Measurements from ENCODE around the gene GIGYF1. TPM values are rescaled to one million over a fixed set of nuclear protein-coding genes. Genes with fewer than 3 reads are reported as not detected.

GIGYF1 gene
- polyA plus RNA-seq, 1 donor (not counting 4 experiments of a cell fraction or from before 2014, with no cell fraction given), result 4.0 TPM

DNA sequence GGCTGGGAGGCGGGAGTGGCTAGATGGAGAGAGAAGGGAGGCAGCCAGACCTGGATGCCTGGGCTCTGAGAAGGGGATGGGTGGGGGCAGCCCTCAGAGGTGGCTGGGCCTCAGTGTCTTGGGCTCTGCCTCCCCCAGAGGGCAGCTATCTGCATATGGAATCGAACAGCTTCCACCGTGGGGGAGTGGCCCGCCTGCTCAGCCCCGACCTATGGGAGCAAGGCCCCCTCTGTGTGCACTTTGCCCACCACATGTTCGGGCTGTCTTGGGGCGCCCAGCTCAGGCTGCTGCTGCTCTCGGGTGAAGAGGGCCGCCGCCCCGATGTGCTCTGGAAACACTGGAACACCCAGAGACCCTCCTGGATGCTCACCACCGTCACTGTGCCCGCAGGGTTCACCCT is 42.6 kb upstream of the GIGYF1 start:
- Histone ChIP-seq H3K4me1 (ENCODE audit: control insufficient read depth, extremely low read depth, insufficient read depth, low read length) (no peaks in the 10 kb centered on the region), H3K36me3 (ENCODE audit: control insufficient read depth in 2 of 2, extremely low read depth in 1 of 2, insufficient read depth in 2 of 2, low read length in 2 of 2) (no peaks in the 10 kb centered on the region), H2AFZ (ENCODE audit: control insufficient read depth, low read length) (no peak overlapping the region), H3K27ac (ENCODE audit: control insufficient read depth, insufficient read depth, low read length) (no peak overlapping the region), H3K27me3 (ENCODE audit: control insufficient read depth, extremely low read depth, insufficient read depth, low read length) (no peaks in the 10 kb centered on the region), H3K4me3 (ENCODE audit: control insufficient read depth in 2 of 3, extremely low read depth in 1 of 3, insufficient read depth in 2 of 3, low read depth in 1 of 3, low read length in 3 of 3) (no peak overlapping the region), H3K9me3 (ENCODE audit: control insufficient read depth, low read depth, low read length) (no peaks in the 10 kb centered on the region), H3K4me2 (ENCODE audit: control insufficient read depth, extremely low read depth, insufficient read depth, low read depth, low read length) (no peak overlapping the region), H3K9me1 (ENCODE audit: control insufficient read depth, extremely low read depth, insufficient read depth, low read length) (no peaks in the 10 kb centered on the region), H3K9ac (ENCODE audit: control insufficient read depth, extremely low read depth, insufficient read depth, low read length) (no peak overlapping the region), H4K20me1 (ENCODE audit: control insufficient read depth, extremely low read depth, insufficient read depth, low read length) (no peaks in the 10 kb centered on the region), H3K79me2 (ENCODE audit: control insufficient read depth, insufficient read depth, low read length) (no peaks in the 10 kb centered on the region)
- DNase-seq (ENCODE audit: low read depth, low spot score) (no peak), FAIRE-seq (no peak)
- TF ChIP-seq, protein P1, sequence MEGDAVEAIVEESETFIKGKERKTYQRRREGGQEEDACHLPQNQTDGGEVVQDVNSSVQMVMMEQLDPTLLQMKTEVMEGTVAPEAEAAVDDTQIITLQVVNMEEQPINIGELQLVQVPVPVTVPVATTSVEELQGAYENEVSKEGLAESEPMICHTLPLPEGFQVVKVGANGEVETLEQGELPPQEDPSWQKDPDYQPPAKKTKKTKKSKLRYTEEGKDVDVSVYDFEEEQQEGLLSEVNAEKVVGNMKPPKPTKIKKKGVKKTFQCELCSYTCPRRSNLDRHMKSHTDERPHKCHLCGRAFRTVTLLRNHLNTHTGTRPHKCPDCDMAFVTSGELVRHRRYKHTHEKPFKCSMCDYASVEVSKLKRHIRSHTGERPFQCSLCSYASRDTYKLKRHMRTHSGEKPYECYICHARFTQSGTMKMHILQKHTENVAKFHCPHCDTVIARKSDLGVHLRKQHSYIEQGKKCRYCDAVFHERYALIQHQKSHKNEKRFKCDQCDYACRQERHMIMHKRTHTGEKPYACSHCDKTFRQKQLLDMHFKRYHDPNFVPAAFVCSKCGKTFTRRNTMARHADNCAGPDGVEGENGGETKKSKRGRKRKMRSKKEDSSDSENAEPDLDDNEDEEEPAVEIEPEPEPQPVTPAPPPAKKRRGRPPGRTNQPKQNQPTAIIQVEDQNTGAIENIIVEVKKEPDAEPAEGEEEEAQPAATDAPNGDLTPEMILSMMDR (optimal IDR thresholded peaks at IDR 0.05 in 1 of 3, IDR thresholded peaks at IDR 0.05 in 1 of 3, conservative IDR thresholded peaks at IDR 0.05 in 1 of 3; ENCODE audit: extremely low read depth in 1 of 3, insufficient read depth in 2 of 3, low read length in 3 of 3), result no peak
- no peak for TF ChIP-seq EZH2 (IDR thresholded peaks at IDR 0.05; ENCODE audit: low read length)
- dilution Hi-C loops (cut with MboI; ENCODE audit: extremely low pct_ligation_motif_present, low sequenced_read_pairs), result no loop called here

GRCh38 chr7:100735730-100736129 is 41.7 kb upstream of the GIGYF1 start:
- Histone ChIP-seq H4K20me1 (ENCODE audit: control insufficient read depth, extremely low read depth, insufficient read depth, low read length) (no peaks in the 10 kb centered on the region), H3K27ac (ENCODE audit: control insufficient read depth, insufficient read depth, low read length) (no peak overlapping the region), H2AFZ (ENCODE audit: control insufficient read depth, low read length) (no peak overlapping the region), H3K4me1 (ENCODE audit: control insufficient read depth, extremely low read depth, insufficient read depth, low read length) (no peaks in the 10 kb centered on the region), H3K36me3 (ENCODE audit: control insufficient read depth in 2 of 2, extremely low read depth in 1 of 2, insufficient read depth in 2 of 2, low read length in 2 of 2) (no peaks in the 10 kb centered on the region), H3K4me3 (ENCODE audit: control insufficient read depth in 2 of 3, extremely low read depth in 1 of 3, insufficient read depth in 2 of 3, low read depth in 1 of 3, low read length in 3 of 3) (no peak overlapping the region), H3K4me2 (ENCODE audit: control insufficient read depth, extremely low read depth, insufficient read depth, low read depth, low read length) (no peak overlapping the region), H3K9me3 (ENCODE audit: control insufficient read depth, low read depth, low read length) (no peaks in the 10 kb centered on the region), H3K27me3 (ENCODE audit: control insufficient read depth, extremely low read depth, insufficient read depth, low read length) (no peaks in the 10 kb centered on the region), H3K9ac (ENCODE audit: control insufficient read depth, extremely low read depth, insufficient read depth, low read length) (no peak overlapping the region), H3K9me1 (ENCODE audit: control insufficient read depth, extremely low read depth, insufficient read depth, low read length) (no peaks in the 10 kb centered on the region), H3K79me2 (ENCODE audit: control insufficient read depth, insufficient read depth, low read length) (no peaks in the 10 kb centered on the region)
- FAIRE-seq, result no peak
- TF ChIP-seq EZH2 (IDR thresholded peaks at IDR 0.05; ENCODE audit: low read length), result no peak
- TF ChIP-seq, protein P1 (optimal IDR thresholded peaks at IDR 0.05 in 1 of 3, IDR thresholded peaks at IDR 0.05 in 1 of 3, conservative IDR thresholded peaks at IDR 0.05 in 1 of 3; ENCODE audit: extremely low read depth in 1 of 3, insufficient read depth in 2 of 3, low read length in 3 of 3), result no peak
- dilution Hi-C loops (cut with MboI; ENCODE audit: extremely low pct_ligation_motif_present, low sequenced_read_pairs), result no loop called here
- no peak for DNase-seq (ENCODE audit: low read depth, low spot score)
